HG02798 (cell line): Measurements from ENCODE around the gene VIT.

Experiments
- ATAC-seq: cut with Tn5 transposase; IDR thresholded peaks from one replicate; pipeline ENCODE4 v1.9.1; 2021; ENCODE audit warnings: mild to moderate bottlenecking; ENCODE audit not compliant: unreplicated experiment, poor library complexity

Gene VIT

DNA sequence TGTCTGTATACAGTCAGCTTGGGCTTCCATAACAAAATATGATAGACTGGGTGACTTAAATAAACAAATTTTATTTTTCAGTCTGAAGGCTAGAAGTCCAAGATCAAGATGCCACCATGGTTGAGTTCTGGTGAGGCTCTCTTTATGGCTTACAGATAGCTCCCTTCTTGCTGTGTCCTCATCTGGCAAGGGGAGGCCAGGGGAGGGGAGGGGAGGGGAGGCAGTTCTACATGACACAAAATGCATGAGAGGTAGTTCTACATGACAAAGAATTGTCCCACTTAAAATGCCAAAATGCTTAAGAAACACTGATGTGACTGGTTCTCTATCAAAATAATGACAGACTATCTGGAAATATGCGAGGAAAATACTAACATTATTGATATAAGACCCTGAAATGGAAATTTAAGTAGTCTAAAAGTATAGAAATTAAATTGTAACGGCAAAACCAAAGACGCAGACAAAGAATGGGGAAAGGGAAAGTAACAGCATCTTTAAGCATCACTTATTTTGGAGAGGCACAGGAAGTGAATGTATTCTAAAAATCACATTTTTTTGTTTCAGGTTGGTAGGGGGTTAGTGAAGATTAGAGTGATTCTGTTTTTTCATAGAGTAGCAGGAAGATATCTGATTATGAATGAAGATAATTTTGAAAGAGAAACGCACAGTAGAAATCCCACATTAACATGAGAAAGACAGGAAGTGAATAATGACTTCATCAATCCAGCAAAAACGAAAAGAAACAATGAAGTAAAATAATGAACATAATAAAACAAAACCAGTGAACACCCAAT is 138.4 kb downstream of the VIT start:
- ATAC-seq = no peak

GRCh38 chr2:36839976-36840617 is 143.6 kb downstream of the VIT start:
- ATAC-seq = no peak

DNA sequence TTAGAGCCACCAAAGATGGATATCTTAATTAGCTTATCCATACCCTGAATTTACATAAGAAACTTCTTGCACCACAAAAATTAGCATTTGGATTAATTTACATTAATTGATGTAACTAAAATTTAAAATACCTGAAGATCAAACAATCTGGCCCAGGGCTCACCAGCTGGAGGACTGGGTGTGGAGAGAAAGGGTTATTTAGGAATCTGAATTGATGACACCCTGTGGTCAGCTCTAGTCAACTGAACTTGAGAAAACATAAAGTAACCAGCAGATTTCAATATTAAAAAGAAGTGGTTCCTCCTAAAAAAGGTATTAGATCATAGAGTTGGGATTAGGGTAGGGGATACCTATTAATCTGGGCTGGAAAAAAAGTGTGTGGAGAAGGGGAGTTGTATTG is 147.3 kb downstream of the VIT start:
- no peak for ATAC-seq

DNA sequence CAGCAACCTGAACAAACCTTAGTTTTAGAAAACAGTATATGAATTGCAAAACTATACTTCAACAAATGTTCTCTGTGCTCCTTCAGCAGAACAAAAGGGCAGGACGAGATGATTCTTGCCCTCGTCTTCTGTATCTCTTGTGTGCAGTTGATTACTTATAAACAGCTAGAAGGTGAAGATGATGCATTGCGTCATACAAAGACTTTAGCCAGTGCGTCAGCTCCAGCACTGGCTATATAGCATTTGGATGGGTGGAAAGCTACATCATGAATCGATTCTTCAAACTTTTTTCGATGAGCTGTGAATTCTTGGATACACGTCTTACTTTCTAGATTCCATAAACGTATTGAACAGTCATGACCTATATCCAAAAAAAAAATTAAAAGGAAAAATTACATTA is 152.8 kb downstream of the VIT start:
- no peak for ATAC-seq

- ATAC-seq = no peak
These were observed 157.7 kb downstream of the VIT start for GRCh38 chr2:36854241-36854640.

DNA sequence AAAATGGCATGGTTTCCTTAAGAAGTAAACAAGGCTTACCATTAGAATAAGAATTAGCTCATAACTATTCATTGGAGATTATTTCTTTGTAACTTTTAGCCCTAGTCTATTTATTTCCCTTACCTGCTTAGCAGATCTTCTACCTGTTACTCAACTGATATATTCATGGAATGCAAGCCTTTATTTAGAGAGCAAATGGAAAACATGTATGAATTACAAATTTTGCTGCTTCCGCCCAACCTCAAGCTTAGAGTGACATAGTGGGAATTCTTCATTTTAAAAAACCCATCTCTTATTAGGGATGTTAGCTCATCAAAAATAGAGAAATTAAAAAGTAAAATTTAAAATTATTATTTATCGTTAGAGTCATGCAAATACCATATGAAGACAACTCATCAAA is 158.9 kb downstream of the VIT start:
- no peak for ATAC-seq

DNA sequence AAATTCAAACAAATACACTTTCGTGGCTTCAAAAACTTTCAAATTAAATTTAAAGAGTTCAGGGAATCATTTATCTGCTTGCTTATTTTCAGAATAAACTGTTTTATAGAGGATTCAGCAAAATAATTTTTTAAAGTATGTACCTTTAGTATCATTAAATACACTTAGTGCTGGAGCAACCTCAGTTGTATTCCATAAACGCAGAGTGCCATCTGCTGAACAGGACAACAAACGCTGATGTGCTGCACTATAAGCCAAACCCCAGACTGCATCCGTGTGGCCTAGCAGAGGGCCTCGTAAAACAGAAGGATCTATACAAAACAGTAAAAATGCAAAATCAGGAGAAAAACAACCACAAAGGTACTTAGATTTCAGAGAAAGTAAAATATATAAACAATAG is 161.2 kb downstream of the VIT start:
- no peak for ATAC-seq

DNA sequence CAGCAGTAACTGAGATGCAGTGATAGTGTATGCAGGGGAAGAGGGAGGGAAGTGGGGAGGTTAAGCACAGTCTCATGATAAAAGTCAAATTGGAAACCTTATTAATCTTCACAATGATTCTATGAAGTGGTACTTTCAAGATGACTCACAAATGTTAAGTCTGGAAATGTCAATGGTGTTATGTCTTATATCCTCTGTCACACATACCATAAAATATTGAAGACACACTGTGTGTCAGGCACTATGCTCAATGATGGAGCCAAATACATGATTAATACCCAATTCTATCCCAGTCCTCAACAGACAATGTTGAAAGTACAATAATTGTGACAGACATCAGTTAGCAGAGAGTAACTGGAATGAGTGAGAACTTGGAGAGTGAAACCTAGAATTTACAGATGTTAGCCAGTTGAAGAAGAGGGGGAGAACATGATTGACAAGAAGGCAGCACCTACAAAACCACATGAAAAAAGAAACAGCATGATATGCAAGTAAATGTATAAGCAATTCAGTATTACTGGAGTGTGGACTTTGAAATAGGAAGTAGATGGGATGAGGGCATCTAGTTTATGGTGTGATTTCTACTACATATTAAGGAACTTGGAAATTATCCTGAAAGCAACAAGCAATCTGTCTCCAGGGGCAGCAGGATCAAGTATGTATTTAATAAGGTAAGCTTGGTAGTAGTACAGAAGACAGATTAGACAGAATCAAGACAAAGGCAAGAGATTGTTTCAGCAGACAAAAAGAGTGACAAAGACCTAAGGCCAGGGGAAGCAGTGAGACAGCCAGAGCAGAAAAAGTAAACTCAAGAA is 162.3 kb downstream of the VIT start:
- peak; percentile 62 for ATAC-seq

DNA sequence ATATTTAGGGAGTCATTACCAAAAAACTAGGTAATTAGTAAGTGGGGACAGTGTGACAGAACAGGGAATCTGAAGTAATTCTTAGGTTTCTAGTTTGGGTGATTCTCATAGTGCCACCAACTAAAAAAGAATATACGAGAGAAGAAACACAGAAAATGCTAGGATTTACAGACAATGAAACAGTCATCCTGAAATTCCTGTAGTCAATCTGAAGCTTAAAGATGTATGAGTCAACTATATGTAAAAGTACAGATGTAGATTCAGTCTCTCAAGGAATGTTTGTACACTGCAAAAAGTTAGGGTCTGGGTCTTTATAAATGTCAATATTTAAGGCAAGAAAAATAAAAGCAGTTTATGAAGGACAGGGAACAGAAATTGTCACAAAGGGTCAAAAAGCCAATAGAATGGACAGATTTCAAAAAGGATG is 162.9 kb downstream of the VIT start:
- peak; percentile 8 for ATAC-seq

GRCh38 chr2:36861896-36862295 is 165.4 kb downstream of the VIT start:
- no peak for ATAC-seq
